ENCODE measurements around the gene KRT74. TPM values are rescaled to one million over a fixed set of nuclear protein-coding genes. Genes with fewer than 3 reads are reported as not detected.

Gene KRT74
- total and polyA plus RNA-seq, 10 of the 15 experiments (the other 5 are each of a cell fraction or from before 2014, with no cell fraction given): not detected

- no peak overlapping the region for H3K4me2 ChIP-seq (ENCODE audit: control insufficient read depth, insufficient read depth)
- FAIRE-seq (no peak), ATAC-seq (no peak), DNase-seq (ENCODE audit: low read depth, low spot score) (no peak)
- POLR2A ChIA-PET: no interaction called here
- intact Hi-C loops (cut with micrococcal nuclease; ENCODE audit: unreplicated experiment) (no loop called here), in situ Hi-C loops (cut with MboI) (no loop called here)
- no peaks in the 10 kb centered on the region for H3K79me2 ChIP-seq (ENCODE audit: control insufficient read depth, insufficient read depth, low read length)
- BruUV-seq (replicated peaks): no TSS peak
- TF ChIP-seq MYB (IDR thresholded peaks at IDR 0.05; ENCODE audit: borderline replicate concordance, low read depth, low read length) (no peak), CUX1 (IDR thresholded peaks at IDR 0.05; ENCODE audit: insufficient replicate concordance, low read depth, low read length) (no peak), BCL11A (IDR thresholded peaks at IDR 0.05; ENCODE audit: low read depth, low read length) (no peak), RELA (IDR thresholded peaks at IDR 0.05; ENCODE audit: borderline replicate concordance, partially characterized antibody) (no peak), BHLHE40 (IDR thresholded peaks at IDR 0.05; ENCODE audit: borderline replicate concordance in 1 of 2, low read depth in 2 of 2, low read length in 1 of 2) (no peak), TAF1 (IDR thresholded peaks at IDR 0.05; ENCODE audit: borderline replicate concordance, low read depth, low read length) (no peak), IRF4 (IDR thresholded peaks at IDR 0.05; ENCODE audit: low read depth, low read length) (no peak), YBX1 (IDR thresholded peaks at IDR 0.05) (no peak), NFYA (IDR thresholded peaks at IDR 0.05; ENCODE audit: borderline replicate concordance, low read depth, low read length) (no peak), GABPA (IDR thresholded peaks at IDR 0.05; ENCODE audit: low read depth) (no peak), CREM (IDR thresholded peaks at IDR 0.05; ENCODE audit: low read depth) (no peak), ZNF384 (IDR thresholded peaks at IDR 0.05; ENCODE audit: borderline replicate concordance, low read depth, low read length) (no peak), MXI1 (IDR thresholded peaks at IDR 0.05; ENCODE audit: low read depth, low read length) (no peak), SIN3A (IDR thresholded peaks at IDR 0.05; ENCODE audit: low read depth, low read length) (no peak), MYC (IDR thresholded peaks at IDR 0.05; ENCODE audit: insufficient read depth, insufficient read length, insufficient replicate concordance, low read length, severe bottlenecking) (no peak), MTA3 (IDR thresholded peaks at IDR 0.05; ENCODE audit: borderline replicate concordance, low read length) (no peak), ZNF24 (IDR thresholded peaks at IDR 0.05) (no peak), BRCA1 (IDR thresholded peaks at IDR 0.05; ENCODE audit: low read depth, low read length) (no peak)
- no peaks in the 10 kb centered on the region for H3K9me3 ChIP-seq (replicated peaks; ENCODE audit: control insufficient read depth, insufficient read depth, low read length)
- no peaks in the 10 kb centered on the region for H3K4me1 ChIP-seq (ENCODE audit: control insufficient read depth, insufficient read depth, low read length)
- RAD21 ChIA-PET (ENCODE audit: unreplicated experiment): no interaction called here
- H3K27me3 ChIP-seq (replicated peaks in 1 of 2; ENCODE audit: control insufficient read depth in 2 of 2, insufficient read depth in 2 of 2, low read length in 1 of 2): peaks cover 0 to 14% of the 10 kb centered on the region in 2 experiments; a peak in 3 of 4 replicates
- H3K4me3 ChIP-seq: no peak overlapping the region
- no peak overlapping the region for H2AFZ ChIP-seq (ENCODE audit: control insufficient read depth, low read depth, low read length)
- SMC1A ChIA-PET (ENCODE audit: uncharacterized antibody, unreplicated experiment): no interaction called here
- WGBS (ENCODE audit: insufficient coverage, insufficient replicate concordance, low lambda C conversion rate, missing lambda C conversion rate): 61% methylated on average over 5 of the region's 5 CpGs
- no peaks in the 10 kb centered on the region for H4K20me1 ChIP-seq (ENCODE audit: control insufficient read depth, insufficient read depth)
- H3K9ac ChIP-seq (ENCODE audit: control insufficient read depth, insufficient read depth, low read length): no peak overlapping the region
- H3K27ac ChIP-seq (ENCODE audit: control insufficient read depth, insufficient read depth): no peak overlapping the region
- CTCF ChIA-PET: no interaction called here
- H3K36me3 ChIP-seq (ENCODE audit: control insufficient read depth in 2 of 2, insufficient read depth in 2 of 2, low read length in 1 of 2): no peaks in the 10 kb centered on the region
These were observed 28.9 kb upstream of the KRT74 start for GRCh38 chr12:52602552-52602951.
